HEK293 (cell line): ENCODE data around the gene INPP5A.

Source experiments
- CTCF ChIA-PET: fragments of 350-600 bp; formaldehyde crosslinking; extraction: SDS; loops from one replicate; lab custom pipeline; 2021; ENCODE audit warnings: antibody characterized with exemption; lab: Yijun Ruan, JAX
- POLR2A ChIA-PET: fragments of 300-600 bp; formaldehyde crosslinking; extraction: SDS; loops from one replicate; lab custom pipeline; 2020; ENCODE audit warnings: antibody characterized with exemption, inconsistent platforms; lab: Yijun Ruan, JAX
- H3K27ac ChIP-seq: fragments of 200-500 bp; sonication (Bioruptor generic); 2 replicates; pipeline ENCODE4 v1.5.1; 2014; ENCODE audit warnings: low read depth, low read length, control low read depth, inconsistent platforms; ENCODE audit errors: extremely low read depth
- H3K36me3 ChIP-seq, 2 experiments: fragments of 200-500 bp in 1 of 2; sonication (Bioruptor generic) in 1 of 2; 1 replicate in 1 of 2; 2 replicates in 1 of 2; pipeline ENCODE4 v1.5.1; 2014 to 2017; ENCODE audit warnings: inconsistent platforms in 2 of 2, low read length in 2 of 2; ENCODE audit not compliant: control insufficient read depth in 2 of 2, insufficient read depth in 1 of 2
- H3K4me1 ChIP-seq: fragments of 200-500 bp; sonication (Bioruptor generic); 2 replicates; pipeline ENCODE4 v1.5.1; 2014; ENCODE audit warnings: mild to moderate bottlenecking, low read length, inconsistent platforms; ENCODE audit not compliant: control insufficient read depth, insufficient read depth
- H3K4me3 ChIP-seq: 2 replicates; pipeline ENCODE4 v1.5.1; 2011; ENCODE audit warnings: low read depth, mild to moderate bottlenecking, control low read depth, low read length, moderate library complexity
- H3K9me3 ChIP-seq: fragments of 200-500 bp; sonication (Bioruptor generic); 2 replicates; pipeline ENCODE4 v1.5.1; 2014; ENCODE audit warnings: low read depth, low read length, inconsistent platforms; ENCODE audit not compliant: control insufficient read depth, insufficient read depth
- HIC1 ChIP-seq: fragments of 450-650 bp; formaldehyde crosslinking; IDR thresholded peaks from 2 replicates; pipeline ENCODE4 v1.5.1; 2016; ENCODE audit warnings: missing biosample characterization, missing genetic modification characterization
- KLF10 ChIP-seq: fragments of 450-650 bp; IDR thresholded peaks from 2 replicates; pipeline ENCODE4 v1.5.1; 2018; ENCODE audit warnings: missing biosample characterization, mild to moderate bottlenecking, missing genetic modification characterization
- KLF9 ChIP-seq: fragments of 450-650 bp; formaldehyde crosslinking; IDR thresholded peaks from 2 replicates; pipeline ENCODE4 v1.5.1; 2016; ENCODE audit warnings: missing biosample characterization, missing genetic modification characterization, low read depth
- PRDM1 ChIP-seq: fragments of 450-650 bp; formaldehyde crosslinking; IDR thresholded peaks from 2 replicates; pipeline ENCODE4; 2016; ENCODE audit warnings: missing biosample characterization, missing genetic modification characterization
- PRDM2 ChIP-seq: fragments of 450-650 bp; formaldehyde crosslinking; IDR thresholded peaks from 2 replicates; pipeline ENCODE4 v1.5.1; 2016; ENCODE audit warnings: missing biosample characterization, missing genetic modification characterization, borderline replicate concordance
- SCRT2 ChIP-seq: fragments of 450-650 bp; formaldehyde crosslinking; IDR thresholded peaks from 2 replicates; pipeline ENCODE4 v1.5.1; 2016; ENCODE audit warnings: missing biosample characterization, missing genetic modification characterization
- TSHZ1 ChIP-seq: fragments of 450-650 bp; formaldehyde crosslinking; IDR thresholded peaks from 2 replicates; pipeline ENCODE4 v1.5.1; 2016; ENCODE audit warnings: missing biosample characterization, missing genetic modification characterization, borderline replicate concordance
- ZNF133 ChIP-seq: fragments of 450-650 bp; formaldehyde crosslinking; IDR thresholded peaks from 2 replicates; pipeline ENCODE4 v1.5.1; 2016; ENCODE audit warnings: missing biosample characterization, missing genetic modification characterization
- ZNF155 ChIP-seq: fragments of 450-650 bp; formaldehyde crosslinking; IDR thresholded peaks from 2 replicates; pipeline ENCODE4 v1.5.1; 2016; ENCODE audit warnings: missing biosample characterization, missing genetic modification characterization
- ZNF280D ChIP-seq: fragments of 450-650 bp; formaldehyde crosslinking; IDR thresholded peaks from 2 replicates; pipeline ENCODE4 v1.5.1; 2016; ENCODE audit warnings: missing biosample characterization, missing genetic modification characterization
- ZNF394 ChIP-seq: fragments of 450-650 bp; formaldehyde crosslinking; IDR thresholded peaks from 2 replicates; pipeline ENCODE4 v1.5.1; 2016; ENCODE audit warnings: missing biosample characterization, missing genetic modification characterization, mild to moderate bottlenecking, moderate library complexity, borderline replicate concordance
- ZNF514 ChIP-seq: fragments of 450-650 bp; formaldehyde crosslinking; IDR thresholded peaks from 2 replicates; pipeline ENCODE4 v1.5.1; 2016; ENCODE audit warnings: missing biosample characterization, missing genetic modification characterization
- ZNF521 ChIP-seq: fragments of 450-650 bp; formaldehyde crosslinking; IDR thresholded peaks from 2 replicates; pipeline ENCODE4 v1.5.1; 2017; ENCODE audit warnings: missing biosample characterization, mild to moderate bottlenecking, missing genetic modification characterization
- ZNF530 ChIP-seq: fragments of 450-650 bp; formaldehyde crosslinking; IDR thresholded peaks from 2 replicates; pipeline ENCODE4 v1.5.1; 2016; ENCODE audit warnings: low read depth, missing biosample characterization, missing genetic modification characterization
- ZNF777 ChIP-seq: fragments of 450-650 bp; formaldehyde crosslinking; IDR thresholded peaks from 2 replicates; pipeline ENCODE4 v1.5.1; 2017; ENCODE audit warnings: missing biosample characterization, missing genetic modification characterization, borderline replicate concordance

The INPP5A gene

GRCh38 chr10:132726194-132726593 lies 188.6 kb downstream of the INPP5A start:
- H3K27ac ChIP-seq, result no peak overlapping the region
- ChIA-PET CTCF (interaction anchor here (0.6 kb wide), 1 partner anchor 965 kb away, joined by 3 read pairs; no protein-coding TSS in a partner anchor), POLR2A (interaction anchor here (1.0 kb wide), 1 partner anchor 9 kb away, joined by 3 read pairs; no protein-coding TSS in a partner anchor)
- H3K4me3 ChIP-seq, result no peak overlapping the region
- no peak for TF ChIP-seq PRDM2 (tag by site-specific recombination)
- TF ChIP-seq ZNF133 (tag by site-specific recombination), result no peak
- no peak for TF ChIP-seq TSHZ1 (tag by site-specific recombination)
- TF ChIP-seq ZNF280D (tag by site-specific recombination), result no peak
- no peak for TF ChIP-seq ZNF155 (tag by site-specific recombination)
- no peak for TF ChIP-seq HIC1
- no peak for TF ChIP-seq ZNF530 (tag by site-specific recombination)
- no peak for TF ChIP-seq ZNF394 (tag by site-specific recombination)
- TF ChIP-seq PRDM1 (tag by site-specific recombination), result no peak
- no peak for TF ChIP-seq KLF10 (tag by site-specific recombination)
- no peak for TF ChIP-seq ZNF777 (tag by site-specific recombination)
- TF ChIP-seq ZNF514, result no peak
- TF ChIP-seq SCRT2, result no peak
- TF ChIP-seq ZNF521 (tag by site-specific recombination), result no peak
- TF ChIP-seq KLF9 (tag by site-specific recombination), result no peak
- H3K4me1 ChIP-seq, result no peaks in the 10 kb centered on the region
- no peaks in the 10 kb centered on the region for H3K36me3 ChIP-seq
- H3K9me3 ChIP-seq, result no peaks in the 10 kb centered on the region
